ENCODE data around the gene UTF1.

Gene UTF1

DNA sequence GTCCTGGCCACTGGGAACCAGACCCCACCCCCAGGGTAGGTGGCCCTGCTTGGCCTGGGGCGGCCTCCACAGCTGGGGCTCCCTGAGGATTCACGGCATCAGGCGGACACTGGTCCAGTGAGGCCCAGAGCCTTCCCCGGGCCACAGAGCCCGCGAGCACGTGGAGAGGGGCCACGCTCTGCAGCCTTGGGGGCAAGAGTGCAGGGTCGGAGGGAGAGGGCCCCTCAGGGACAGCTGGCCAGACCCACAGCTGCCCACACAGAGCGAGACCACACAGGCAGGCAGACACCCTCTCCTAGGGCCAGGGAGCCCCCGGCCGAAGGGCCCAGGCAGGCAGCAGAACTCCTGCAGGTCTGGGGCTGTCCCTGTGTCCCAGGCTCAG, 18.3 kb downstream of the UTF1 start:
- Mint-ChIP-seq H3K9me3 (no peaks in the 10 kb centered on the region), H3K36me3 (ENCODE audit: low read depth) (no peaks in the 10 kb centered on the region), H3K4me1 (peaks cover 5% of the 10 kb centered on the region), H3K27ac (no peak overlapping the region), H3K4me3 (no peak overlapping the region), H3K27me3 (ENCODE audit: low read depth) (peaks cover 29% of the 10 kb centered on the region)
- TF ChIP-seq, protein P1, sequence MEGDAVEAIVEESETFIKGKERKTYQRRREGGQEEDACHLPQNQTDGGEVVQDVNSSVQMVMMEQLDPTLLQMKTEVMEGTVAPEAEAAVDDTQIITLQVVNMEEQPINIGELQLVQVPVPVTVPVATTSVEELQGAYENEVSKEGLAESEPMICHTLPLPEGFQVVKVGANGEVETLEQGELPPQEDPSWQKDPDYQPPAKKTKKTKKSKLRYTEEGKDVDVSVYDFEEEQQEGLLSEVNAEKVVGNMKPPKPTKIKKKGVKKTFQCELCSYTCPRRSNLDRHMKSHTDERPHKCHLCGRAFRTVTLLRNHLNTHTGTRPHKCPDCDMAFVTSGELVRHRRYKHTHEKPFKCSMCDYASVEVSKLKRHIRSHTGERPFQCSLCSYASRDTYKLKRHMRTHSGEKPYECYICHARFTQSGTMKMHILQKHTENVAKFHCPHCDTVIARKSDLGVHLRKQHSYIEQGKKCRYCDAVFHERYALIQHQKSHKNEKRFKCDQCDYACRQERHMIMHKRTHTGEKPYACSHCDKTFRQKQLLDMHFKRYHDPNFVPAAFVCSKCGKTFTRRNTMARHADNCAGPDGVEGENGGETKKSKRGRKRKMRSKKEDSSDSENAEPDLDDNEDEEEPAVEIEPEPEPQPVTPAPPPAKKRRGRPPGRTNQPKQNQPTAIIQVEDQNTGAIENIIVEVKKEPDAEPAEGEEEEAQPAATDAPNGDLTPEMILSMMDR (IDR thresholded peaks at IDR 0.05; ENCODE audit: unreplicated experiment in 3 of 3) = no peak

DNA sequence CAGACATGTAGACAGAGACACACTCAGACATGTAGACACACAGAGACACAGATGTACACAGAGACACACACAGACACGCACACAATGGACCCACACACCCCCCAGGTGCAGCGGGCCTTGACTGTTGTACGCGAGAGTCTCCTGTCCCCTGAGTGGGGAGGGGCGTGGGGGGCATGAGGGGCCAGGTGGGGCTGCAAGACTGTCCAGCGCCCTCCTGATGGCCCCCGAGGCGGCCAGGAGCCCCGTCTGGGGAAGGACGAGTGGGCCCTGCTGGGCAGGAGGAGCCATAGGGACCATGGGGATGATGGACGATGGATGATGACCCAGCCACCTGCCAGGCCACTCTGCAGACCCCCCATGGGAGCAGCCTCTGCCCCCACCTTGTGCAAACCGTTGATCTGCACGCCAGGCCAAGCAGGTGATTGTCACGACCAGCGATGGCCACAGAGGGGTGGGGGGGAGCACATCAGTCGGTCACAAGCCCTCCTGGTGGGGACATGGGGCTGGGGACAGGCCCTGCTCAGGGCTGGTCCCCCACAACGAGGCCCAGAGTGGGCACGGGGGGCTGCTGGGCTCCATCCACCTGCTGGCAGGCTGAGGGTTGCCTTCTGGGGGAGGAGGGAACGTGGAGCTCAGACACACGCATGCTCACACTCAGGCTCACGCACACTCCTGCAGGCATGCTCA, 19.2 kb downstream of the UTF1 start:
- Mint-ChIP-seq H3K4me3 (peak overlapping the region in 1 of 3 experiments; percentile 46), H3K36me3 (ENCODE audit: low read depth) (no peaks in the 10 kb centered on the region), H3K9me3 (no peaks in the 10 kb centered on the region), H3K4me1 (peaks cover 5% of the 10 kb centered on the region), H3K27ac (no peak overlapping the region), H3K27me3 (ENCODE audit: low read depth) (peaks cover 23% of the 10 kb centered on the region)
- TF ChIP-seq, protein P1 (IDR thresholded peaks at IDR 0.05; ENCODE audit: unreplicated experiment in 3 of 3) = no peak

DNA sequence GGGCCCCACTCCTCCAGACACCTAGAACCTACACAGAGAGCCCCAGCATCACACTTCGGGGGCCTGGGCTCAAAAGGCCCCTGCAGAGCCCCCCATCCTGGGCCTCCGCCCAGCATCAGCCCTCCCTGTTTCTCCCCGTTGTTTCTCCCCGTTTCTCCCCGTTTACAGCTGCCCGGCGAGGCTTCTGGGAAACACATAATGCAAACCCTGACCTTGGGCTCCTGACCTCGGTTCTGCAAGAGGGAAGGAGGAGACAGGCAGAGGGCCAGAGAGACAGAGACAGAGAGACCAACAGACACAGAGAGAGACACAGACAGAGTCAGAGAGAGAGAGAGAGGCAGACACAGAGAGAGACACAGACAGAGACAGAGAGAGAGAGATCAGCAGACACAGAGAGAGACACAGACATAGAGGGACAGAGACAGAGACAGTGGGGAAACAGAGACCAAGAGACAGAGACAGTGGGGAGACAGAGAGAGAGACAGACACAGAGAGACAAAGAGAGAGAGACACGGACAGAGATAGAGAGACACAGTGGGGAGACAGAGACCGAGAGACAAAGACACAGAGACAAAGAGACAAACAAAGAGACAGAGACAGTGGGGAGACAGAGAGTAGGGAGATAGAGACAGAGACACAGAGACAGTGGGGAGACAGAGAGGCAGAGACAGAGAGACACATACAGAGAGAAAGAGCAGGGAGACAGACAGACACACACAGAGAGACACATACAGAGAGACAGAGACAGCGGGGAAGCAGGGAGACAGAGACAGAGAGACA, 20.1 kb downstream of the UTF1 start:
- H3K9me3 Mint-ChIP-seq = no peaks in the 10 kb centered on the region
- H3K27me3 Mint-ChIP-seq (ENCODE audit: low read depth) = peaks cover 26% of the 10 kb centered on the region
- no peak overlapping the region for H3K4me3 Mint-ChIP-seq
- H3K36me3 Mint-ChIP-seq (ENCODE audit: low read depth) = no peaks in the 10 kb centered on the region
- no peak overlapping the region for H3K27ac Mint-ChIP-seq
- H3K4me1 Mint-ChIP-seq = peaks cover 11% of the 10 kb centered on the region
- TF ChIP-seq, protein P1 (IDR thresholded peaks at IDR 0.05; ENCODE audit: unreplicated experiment in 3 of 3) = no peak

DNA sequence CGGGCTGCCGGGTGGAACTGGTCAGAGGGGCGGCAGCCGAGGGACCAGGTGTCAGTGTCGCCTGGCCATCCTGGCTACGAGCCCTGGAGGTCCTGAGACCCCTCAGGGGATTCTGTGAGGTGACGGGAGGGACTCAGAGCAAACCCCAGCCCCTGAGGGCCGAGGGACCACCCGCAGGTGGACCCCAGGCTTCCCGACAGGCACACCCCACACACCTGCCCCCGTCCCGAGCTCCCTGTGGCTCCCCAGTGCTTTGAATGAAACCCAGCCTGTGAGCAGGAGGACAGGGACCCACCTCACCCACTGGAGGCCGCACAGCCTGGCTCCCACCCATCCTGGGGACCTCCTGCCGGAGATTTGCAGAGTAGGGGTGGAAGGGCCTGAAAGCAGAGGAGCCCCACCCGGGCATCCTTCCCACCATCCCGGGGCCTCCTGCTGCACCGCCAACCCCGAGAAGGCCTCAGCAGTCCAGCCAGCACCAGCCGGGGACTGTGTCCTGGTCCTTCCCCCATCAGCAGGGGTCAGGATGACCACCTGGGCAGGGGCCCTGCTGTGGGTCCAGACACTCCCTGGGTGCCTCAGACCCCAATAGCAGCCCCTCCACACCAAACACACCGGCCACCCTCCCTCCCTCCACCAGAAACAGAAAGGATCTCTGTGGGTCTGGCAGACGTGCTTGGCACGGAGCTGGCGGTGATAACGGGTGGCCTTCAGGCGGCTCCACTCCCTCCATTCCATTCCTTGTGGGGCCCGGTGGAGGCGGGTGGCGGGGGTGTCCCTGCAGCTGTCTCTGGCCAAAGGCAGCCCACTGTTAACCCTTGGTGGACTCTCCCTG, 21.6 kb downstream of the UTF1 start:
- H3K27me3 Mint-ChIP-seq (ENCODE audit: low read depth) = peaks cover 26% of the 10 kb centered on the region
- no peak overlapping the region for H3K27ac Mint-ChIP-seq
- H3K9me3 Mint-ChIP-seq = no peaks in the 10 kb centered on the region
- H3K36me3 Mint-ChIP-seq (ENCODE audit: low read depth) = no peaks in the 10 kb centered on the region
- TF ChIP-seq, protein P1 (IDR thresholded peaks at IDR 0.05; ENCODE audit: unreplicated experiment in 3 of 3) = no peak
- H3K4me1 Mint-ChIP-seq = peaks cover 11% of the 10 kb centered on the region
- H3K4me3 Mint-ChIP-seq = no peak overlapping the region

DNA sequence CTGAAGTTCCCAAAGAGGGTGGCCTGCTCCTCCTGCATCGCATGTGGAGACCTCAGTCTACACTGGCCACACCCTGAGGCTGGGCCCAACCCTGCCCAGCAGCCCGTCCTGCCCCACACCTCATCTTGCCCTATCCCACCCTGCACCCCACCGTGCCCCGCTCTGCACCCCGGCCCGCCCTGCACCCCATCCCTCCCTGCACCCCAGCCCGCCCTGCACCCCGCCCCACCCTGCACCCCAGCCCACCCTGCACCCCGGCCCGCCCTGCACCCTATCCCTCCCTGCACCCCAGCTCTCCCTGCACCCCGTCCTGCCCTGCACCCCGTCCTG, 22.2 kb downstream of the UTF1 start:
- TF ChIP-seq, protein P1 (IDR thresholded peaks at IDR 0.05; ENCODE audit: unreplicated experiment in 3 of 3) = no peak
- Mint-ChIP-seq H3K36me3 (ENCODE audit: low read depth) (no peaks in the 10 kb centered on the region), H3K27ac (no peak overlapping the region), H3K9me3 (no peaks in the 10 kb centered on the region), H3K4me1 (peaks cover 11% of the 10 kb centered on the region), H3K27me3 (ENCODE audit: low read depth) (peaks cover 22% of the 10 kb centered on the region), H3K4me3 (no peak overlapping the region)
